Smooth muscle cell (in vitro differentiated cells): ENCODE results near the gene GRIN2B. TPM values are rescaled to one million over a fixed set of nuclear protein-coding genes. Genes with fewer than 3 reads are reported as not detected.

Experiments used
- DNase-seq: peaks from one replicate; lab custom pipeline; 2025; ENCODE audit not compliant: unreplicated experiment; lab: John Stamatoyannopoulos, UW
- H2AFZ ChIP-seq: fragments of 200-600 bp; sonication (generic); 2 replicates; pipeline ENCODE4 v1.6.0; 2016; ENCODE audit warnings: antibody characterized with exemption, low read depth, mild to moderate bottlenecking
- H3F3A ChIP-seq: fragments of 200-600 bp; sonication (generic); 2 replicates; pipeline ENCODE4 v1.6.0; 2017; ENCODE audit warnings: antibody characterized with exemption, low read depth
- H3K27ac ChIP-seq: fragments of 200-600 bp; sonication (generic); 2 replicates; pipeline ENCODE4 v1.5.1; 2016; ENCODE audit warnings: low read depth, mild to moderate bottlenecking
- H3K27me3 ChIP-seq: fragments of 200-600 bp; sonication (generic); 2 replicates; pipeline ENCODE4 v1.6.1; 2016; ENCODE audit warnings: low read depth, mild to moderate bottlenecking
- H3K36me3 ChIP-seq: fragments of 200-600 bp; sonication (generic); 2 replicates; pipeline ENCODE4 v1.5.1; 2016; ENCODE audit warnings: low read depth
- H3K4me1 ChIP-seq: fragments of 200-600 bp; sonication (generic); 2 replicates; pipeline ENCODE4 v1.5.1; 2016; ENCODE audit warnings: low read depth
- H3K4me2 ChIP-seq: fragments of 200-600 bp; sonication (generic); 2 replicates; pipeline ENCODE4 v1.6.0; 2016; ENCODE audit warnings: mild to moderate bottlenecking
- H3K4me3 ChIP-seq: fragments of 200-600 bp; sonication (generic); 2 replicates; pipeline ENCODE4 v1.5.1; 2016; ENCODE audit warnings: mild to moderate bottlenecking
- H3K79me2 ChIP-seq: fragments of 200-600 bp; sonication (generic); 2 replicates; pipeline ENCODE4 v1.6.0; 2016; ENCODE audit warnings: low read depth, mild to moderate bottlenecking
- H3K9ac ChIP-seq: fragments of 200-600 bp; sonication (generic); 2 replicates; pipeline ENCODE4 v1.6.0; 2016; ENCODE audit warnings: low read depth
- H3K9me3 ChIP-seq: fragments of 200-600 bp; sonication (generic); replicated peaks from 2 replicates; pipeline ENCODE4 v1.5.1; 2016; ENCODE audit warnings: low read depth
- H4K20me1 ChIP-seq: fragments of 200-600 bp; sonication (generic); 2 replicates; pipeline ENCODE4 v1.6.0; 2016; ENCODE audit warnings: low read depth
- CTCF ChIP-seq: fragments of 200-600 bp; sonication (generic); IDR thresholded peaks from 2 replicates; pipeline ENCODE4 v1.5.1; 2017; ENCODE audit warnings: borderline replicate concordance, mild to moderate bottlenecking, antibody characterized with exemption; ENCODE audit not compliant: insufficient read depth, poor library complexity, severe bottlenecking
- WGBS: methylation state at CpG from one replicate; pipeline ENCODE4 v1.1.7; 2016; ENCODE audit warnings: low lambda C conversion rate; 5-methylcytosine and 5-hydroxymethylcytosine counted together
- polyA plus RNA-seq: library from polyadenylated mRNA; unstranded; fragments of >200 nt; fragmentation: Nextera tagmentation; extraction: Ambion mirVana; gene quantifications from 2 replicates; pipeline ENCODE4 v1.2.1, GENCODE V29; 2016
- total RNA-seq: library from RNA; depleted of rRNA; stranded (reverse); fragments of >200 nt; gene quantifications from 2 replicates; pipeline ENCODE4 v1.2.3, GENCODE V29; 2014

Gene GRIN2B
- total and polyA plus RNA-seq, 2 experiments from 2014 or later = not detected

DNA sequence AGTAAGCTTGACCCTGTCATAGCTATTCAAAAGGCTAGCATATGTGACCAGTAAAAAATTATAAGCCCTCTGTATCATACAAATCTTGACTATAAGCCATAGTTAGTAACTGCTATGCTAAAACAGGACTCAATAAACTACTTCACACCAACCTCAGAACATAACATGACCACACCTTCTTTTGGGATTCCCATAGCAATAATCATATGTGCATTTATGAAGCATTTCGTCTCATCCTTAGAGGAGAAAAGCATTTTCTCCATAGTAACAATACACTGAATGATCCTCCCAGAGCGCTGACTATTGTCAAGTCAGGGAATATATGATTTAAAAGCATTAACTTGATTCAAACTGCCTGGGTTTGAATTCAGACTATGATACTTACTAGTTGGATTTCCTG, 46.2 kb downstream of the GRIN2B start:
- no peak overlapping the region for H3K4me3 ChIP-seq
- no peak overlapping the region for H2AFZ ChIP-seq
- TF ChIP-seq CTCF = no peak
- DNase-seq = no peak
- H3F3A ChIP-seq = no peaks in the 10 kb centered on the region
- H3K4me2 ChIP-seq = no peak overlapping the region
- no peaks in the 10 kb centered on the region for H3K9me3 ChIP-seq
- no peaks in the 10 kb centered on the region for H4K20me1 ChIP-seq
- H3K27ac ChIP-seq = no peak overlapping the region
- H3K79me2 ChIP-seq = no peaks in the 10 kb centered on the region
- whole genome bisulfite sequencing = 46% methylated on average over 2 of the region's 2 CpGs
- no peaks in the 10 kb centered on the region for H3K36me3 ChIP-seq
- no peaks in the 10 kb centered on the region for H3K4me1 ChIP-seq
- no peak overlapping the region for H3K9ac ChIP-seq
- H3K27me3 ChIP-seq = no peaks in the 10 kb centered on the region
